HG03521 (cell line): ENCODE results near the gene MARCHF3.

Experiments
- ATAC-seq: cut with Tn5 transposase; IDR thresholded peaks from one replicate; pipeline ENCODE4 v1.9.1; 2021; ENCODE audit warnings: mild to moderate bottlenecking, moderate library complexity; ENCODE audit not compliant: unreplicated experiment

MARCHF3 gene

GRCh38 chr5:126988021-126988569 is 42.3 kb downstream of the MARCHF3 start:
- peak; percentile 89 for ATAC-seq

DNA sequence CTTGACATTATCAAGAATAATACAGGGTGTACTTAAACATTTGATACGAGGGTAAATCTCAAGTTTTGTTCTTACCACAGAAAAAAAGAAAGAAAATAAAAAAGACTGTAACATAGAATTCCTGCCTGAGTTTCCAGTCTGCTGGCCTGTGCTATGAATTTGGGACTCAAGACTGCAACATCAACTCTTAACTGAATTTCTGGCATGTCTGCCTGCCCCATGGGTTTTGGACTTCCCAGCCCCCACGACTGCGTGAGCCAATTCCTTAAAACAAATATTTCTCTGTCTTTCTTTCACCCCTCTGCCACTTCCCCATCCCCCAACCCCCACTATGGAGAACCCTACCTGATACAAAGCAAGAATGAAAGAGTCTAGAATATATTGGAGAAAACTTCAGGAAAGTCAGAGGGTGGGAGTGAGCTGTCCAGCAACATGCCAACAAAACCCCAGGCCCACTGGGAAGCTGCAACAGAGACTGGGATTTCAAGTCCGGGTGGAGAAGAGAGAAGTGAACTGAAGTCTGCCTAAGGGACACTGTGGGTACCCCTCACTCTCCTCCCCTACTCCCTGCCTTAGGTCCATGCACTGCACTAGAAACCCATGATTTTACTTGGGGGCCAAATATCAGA is 43.0 kb downstream of the MARCHF3 start:
- peak; percentile 10 for ATAC-seq

DNA sequence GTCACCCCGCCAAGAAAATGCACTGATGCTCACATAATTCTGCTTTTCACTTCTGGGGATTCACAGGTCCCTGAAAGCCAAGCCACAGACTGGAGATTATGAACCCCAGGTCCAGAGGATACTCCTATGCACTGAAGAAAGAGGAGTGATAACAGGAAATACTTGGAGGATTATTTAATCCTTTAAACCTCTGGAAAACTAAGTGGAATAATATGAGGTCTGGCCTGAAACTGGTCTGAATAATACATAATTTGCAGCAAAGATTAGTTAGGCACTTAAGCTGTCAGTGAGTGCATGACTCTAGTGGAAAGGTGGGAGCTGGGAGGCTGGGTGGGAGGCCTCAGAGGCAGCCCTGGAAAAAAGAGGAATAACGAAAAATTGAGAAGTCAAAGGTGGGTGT is 45.7 kb downstream of the MARCHF3 start:
- no peak for ATAC-seq

DNA sequence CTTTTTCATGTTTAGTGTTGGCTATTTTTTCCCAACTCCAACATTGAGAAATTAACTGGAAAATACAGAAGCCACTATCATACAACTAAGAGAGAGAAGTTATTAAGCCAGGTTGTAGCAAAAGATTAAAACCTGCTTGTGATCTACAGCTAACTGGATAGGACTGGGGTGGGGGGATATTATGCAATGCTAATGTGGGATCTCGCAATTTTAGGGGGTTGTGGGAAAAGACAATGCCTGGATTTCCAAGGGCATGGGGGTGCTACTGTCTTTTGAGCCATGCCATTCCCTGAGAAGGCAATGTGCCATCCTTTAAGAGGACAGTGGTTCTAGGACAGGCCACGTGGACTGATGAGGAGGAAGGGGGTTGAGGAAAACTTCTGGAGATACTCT is 46.5 kb downstream of the MARCHF3 start:
- ATAC-seq, result no peak

DNA sequence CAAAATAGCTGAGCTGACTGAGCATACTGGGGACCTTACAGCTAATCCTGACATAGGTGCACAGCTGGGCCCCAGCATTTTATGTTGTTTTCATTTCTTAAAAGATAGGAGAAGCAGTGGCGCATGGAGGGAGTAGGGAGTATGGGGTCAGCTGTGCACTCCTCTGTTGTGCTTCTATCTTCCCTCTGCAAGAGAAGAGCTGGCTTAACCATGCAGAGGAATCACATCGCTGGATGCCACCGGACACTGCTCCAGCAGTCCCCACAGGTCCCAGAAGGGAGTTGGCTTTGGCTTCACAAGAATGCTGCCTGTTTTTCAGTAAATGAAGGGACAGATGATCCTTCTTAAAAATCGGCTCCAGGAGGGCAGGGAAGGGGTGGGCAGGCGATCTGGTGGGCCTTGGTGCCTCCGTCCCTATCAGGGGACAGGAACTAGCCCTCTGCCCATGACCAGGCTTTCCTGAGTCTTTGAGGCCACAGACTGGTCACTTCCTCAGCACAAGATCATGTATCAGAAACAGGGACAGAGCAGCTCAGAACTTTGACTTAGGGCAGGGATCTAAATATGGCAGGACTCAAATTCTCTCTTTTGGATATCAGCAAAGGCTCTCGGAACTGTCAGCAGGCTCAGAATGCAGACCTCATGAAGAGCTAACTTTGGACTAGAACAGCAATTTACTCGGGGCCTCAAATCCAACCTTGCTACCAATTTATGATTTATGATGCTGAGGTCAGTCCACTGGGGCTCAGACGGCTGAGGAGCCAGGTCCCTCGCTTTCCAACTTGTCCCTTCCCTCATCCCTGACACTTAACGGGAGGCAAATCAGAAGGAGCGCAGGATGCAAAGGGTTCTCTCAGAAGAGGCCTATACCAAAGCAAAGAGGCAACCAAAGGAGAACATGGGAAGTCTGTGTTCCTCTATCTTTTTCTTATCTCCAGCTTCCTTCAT is 47.2 kb downstream of the MARCHF3 start:
- ATAC-seq, result no peak

- no peak for ATAC-seq
These were observed 48.2 kb downstream of the MARCHF3 start for GRCh38 chr5:126982202-126982601.

GRCh38 chr5:126981701-126982100 is 48.7 kb downstream of the MARCHF3 start:
- ATAC-seq, result no peak

- no peak for ATAC-seq
These were observed 49.1 kb downstream of the MARCHF3 start for GRCh38 chr5:126981222-126981621.

GRCh38 chr5:126978258-126978657 is 52.1 kb downstream of the MARCHF3 start:
- no peak for ATAC-seq

DNA sequence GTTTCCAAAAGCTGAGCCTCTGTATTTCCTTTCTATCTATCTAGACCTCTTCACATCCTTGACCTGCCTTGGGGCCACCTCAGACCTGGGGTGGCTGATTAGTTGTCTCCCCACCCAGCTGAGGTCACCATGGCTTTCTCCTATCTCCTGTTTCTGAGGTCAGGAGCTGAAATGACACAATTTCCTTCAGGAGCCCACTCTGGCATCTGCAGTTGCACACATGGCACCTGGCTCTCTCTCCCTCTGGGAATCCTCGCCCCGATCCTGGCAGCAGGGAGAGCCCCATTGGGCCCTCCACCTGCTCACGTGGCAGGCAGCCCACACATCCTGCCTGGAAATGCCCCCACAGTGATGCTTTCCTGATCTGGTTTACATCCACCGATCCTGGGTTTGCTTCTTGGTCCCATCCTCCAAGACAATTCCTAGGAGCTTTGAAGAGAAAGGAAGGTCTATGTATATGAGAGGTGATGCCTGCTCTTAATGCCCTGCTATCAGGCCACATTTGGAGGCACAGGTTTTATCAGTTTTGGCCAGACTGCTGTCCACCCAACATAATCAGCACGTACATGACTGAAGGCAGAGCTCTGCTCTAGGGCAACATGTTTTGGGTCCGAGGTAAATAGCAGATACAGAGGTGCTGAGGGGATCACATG is 53.7 kb downstream of the MARCHF3 start:
- ATAC-seq, result no peak

- ATAC-seq, result no peak
These were observed 54.6 kb downstream of the MARCHF3 start for GRCh38 chr5:126975796-126976195.

DNA sequence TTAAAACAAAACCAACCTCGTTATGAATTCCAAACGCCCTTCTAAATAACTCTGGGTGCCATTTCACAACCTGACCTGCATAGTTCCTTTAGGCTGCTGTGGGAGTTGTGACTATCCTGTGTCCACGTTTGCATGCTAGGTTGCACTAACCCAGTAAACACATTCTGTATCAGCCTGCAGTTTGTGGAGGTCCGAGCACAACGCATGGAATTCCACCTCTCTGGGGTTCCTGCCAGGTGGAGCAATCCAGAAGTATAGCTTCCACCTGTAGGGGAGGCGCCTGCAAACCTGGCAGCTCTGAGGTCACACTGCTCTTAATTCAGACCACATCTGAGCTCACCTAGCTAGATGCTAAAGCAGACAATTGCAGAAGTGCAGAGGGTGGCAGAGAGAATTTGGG is 57.2 kb downstream of the MARCHF3 start:
- no peak for ATAC-seq

- peak; percentile 73 for ATAC-seq
These were observed 58.1 kb downstream of the MARCHF3 start for GRCh38 chr5:126972062-126972895.

DNA sequence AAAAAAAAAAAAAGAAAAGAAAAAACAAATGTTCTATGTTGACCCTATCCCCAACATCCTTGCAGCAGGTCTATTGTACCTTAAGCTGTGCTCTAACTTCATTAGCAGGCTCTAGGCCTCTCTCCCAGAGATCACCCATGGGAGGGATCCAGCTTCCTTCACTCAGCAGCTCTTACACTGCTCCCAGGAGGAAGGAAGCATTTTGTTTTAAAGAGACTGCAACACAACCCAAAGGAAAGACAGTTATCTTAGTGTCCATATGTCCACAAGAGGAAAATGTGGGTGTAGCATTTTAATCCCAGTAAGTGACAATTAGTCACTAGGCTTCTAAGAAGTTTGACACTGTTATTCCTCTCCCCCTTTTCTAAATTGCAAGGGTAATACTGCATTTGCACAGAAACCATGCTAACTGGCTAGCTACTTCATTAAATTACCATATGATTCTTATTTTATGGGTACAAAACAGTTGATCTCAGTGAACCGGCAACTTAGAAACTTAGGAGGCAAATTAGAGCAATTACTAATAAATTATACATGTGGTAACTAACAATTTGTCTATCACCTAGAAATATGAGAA is 58.8 kb downstream of the MARCHF3 start:
- ATAC-seq, result no peak

DNA sequence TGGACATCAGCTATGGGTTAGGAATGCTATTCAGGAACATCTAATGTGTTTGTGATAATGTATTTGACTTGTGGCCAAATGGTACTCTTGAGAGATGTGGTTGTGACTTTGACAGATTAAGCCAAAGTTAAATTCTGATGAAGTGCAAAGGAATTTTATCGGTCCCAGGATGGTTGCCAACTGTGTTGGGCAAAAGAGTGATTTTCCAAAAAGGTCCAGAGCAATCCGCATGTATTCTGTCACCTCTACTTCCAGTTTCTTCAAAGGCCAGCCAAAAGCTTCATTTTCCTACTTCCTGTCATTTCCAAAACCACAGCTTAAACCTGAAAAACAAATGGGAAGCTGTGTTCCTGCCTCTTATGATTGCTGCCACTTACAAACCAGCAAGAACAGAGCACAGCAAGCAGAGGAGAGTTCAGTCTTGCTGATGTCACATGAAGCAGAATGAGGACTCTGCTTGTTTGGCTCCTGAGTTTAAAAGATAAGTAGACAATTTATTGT is 59.8 kb downstream of the MARCHF3 start:
- ATAC-seq, result no peak

DNA sequence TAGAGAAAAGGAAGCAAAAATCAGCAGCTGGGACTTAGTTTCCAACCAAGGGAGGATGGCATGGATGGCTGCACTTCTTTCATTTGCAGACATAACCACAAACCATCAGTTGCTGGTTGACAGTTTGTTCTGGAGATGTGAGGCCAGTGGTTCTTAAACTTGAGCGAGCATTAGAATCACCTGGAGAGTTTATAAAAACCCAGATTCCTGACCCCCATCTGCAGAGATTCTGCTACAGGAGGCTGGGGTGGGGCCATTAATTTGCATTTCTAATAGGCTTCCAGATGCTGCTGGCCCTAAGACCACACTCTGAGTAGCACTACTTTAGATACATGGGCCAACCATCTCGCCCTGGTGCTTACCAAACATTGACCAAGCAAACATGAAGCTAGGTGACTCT is 60.8 kb downstream of the MARCHF3 start:
- no peak for ATAC-seq

DNA sequence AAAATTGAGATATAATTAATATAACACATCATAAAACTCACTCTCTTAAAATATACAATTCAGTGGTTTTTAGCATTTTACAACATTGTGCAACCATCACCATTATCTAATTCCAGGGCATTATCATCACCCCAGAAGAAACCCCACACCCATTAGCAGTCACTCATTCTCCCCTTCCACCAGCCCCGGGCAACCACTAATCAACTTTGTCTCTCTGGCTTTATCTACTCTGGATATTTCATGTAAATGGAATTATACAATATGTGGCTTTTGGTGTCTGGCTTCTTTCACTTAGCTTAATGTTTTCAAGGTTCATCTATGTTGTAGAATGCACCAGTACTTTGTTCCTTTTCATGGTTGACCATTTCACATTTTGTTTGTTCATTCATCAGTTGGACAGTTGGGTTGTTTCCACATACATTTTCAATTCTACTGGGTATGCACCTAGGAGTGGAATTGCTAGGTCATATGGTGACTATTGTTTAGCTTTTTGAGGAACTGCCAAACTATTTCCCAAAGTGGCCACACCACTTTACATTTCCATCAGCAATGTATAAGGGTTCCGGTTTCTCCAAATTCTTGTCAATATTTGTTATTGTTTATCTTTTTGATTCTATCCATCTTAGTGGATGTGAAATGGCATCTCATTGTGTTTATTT is 62.4 kb downstream of the MARCHF3 start:
- ATAC-seq, result no peak

GRCh38 chr5:126965487-126965886 is 64.9 kb downstream of the MARCHF3 start:
- ATAC-seq, result no peak

DNA sequence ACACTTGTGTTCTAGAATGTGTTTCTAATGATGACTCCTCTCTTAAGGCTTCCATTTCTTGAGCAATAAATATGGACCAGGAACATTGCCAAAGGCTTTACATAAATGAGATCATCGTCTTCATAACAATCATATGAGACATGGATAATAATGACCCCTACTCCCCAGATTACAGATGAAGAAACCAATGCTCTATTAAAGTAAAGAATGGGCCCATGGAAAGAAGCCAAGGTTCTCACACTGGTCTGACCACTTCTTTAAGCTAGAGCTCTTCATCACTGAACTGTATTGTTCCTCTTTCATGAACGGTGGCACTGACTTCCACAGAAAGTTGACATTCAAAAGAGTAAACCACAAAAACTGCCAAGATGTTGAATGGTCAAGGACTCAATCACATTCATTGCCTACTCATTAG is 65.3 kb downstream of the MARCHF3 start:
- no peak for ATAC-seq
